BJ (cell line): ENCODE results near the gene WWP2. TPM values are rescaled to one million over a fixed set of nuclear protein-coding genes. Genes with fewer than 3 reads are reported as not detected.

Experiments
- CTCF ChIA-PET: fragments of 350-600 bp; formaldehyde crosslinking; extraction: SDS; loops from one replicate; lab custom pipeline; 2021; ENCODE audit warnings: antibody characterized with exemption, inconsistent platforms; lab: Yijun Ruan, JAX
- POLR2A ChIA-PET: fragments of 300-600 bp; sonication (Branson Sonifier 250); formaldehyde crosslinking; extraction: SDS; loops from one replicate; lab custom pipeline; 2021; ENCODE audit warnings: antibody characterized with exemption; lab: Charles Lee
- DNase-seq: peaks from one replicate; pipeline ENCODE4 v3.0.0-alpha.2; 2011; ENCODE audit warnings: low read depth
- H3K27me3 ChIP-seq: 2 replicates; pipeline ENCODE4 v1.6.0; 2011; ENCODE audit warnings: low read length; ENCODE audit not compliant: control insufficient read depth, insufficient read depth
- H3K36me3 ChIP-seq: 2 replicates; pipeline ENCODE4 v1.5.1; 2011; ENCODE audit warnings: low read length; ENCODE audit not compliant: control insufficient read depth, insufficient read depth
- H3K4me3 ChIP-seq: 2 replicates; pipeline ENCODE4 v1.5.1; 2011; ENCODE audit warnings: low read depth, mild to moderate bottlenecking, control low read depth, low read length
- CTCF ChIP-seq: IDR thresholded peaks from 2 replicates; pipeline ENCODE4 v1.5.1; 2011; ENCODE audit warnings: low read depth, mild to moderate bottlenecking, control low read depth, inconsistent platforms, low read length, moderate library complexity; ENCODE audit not compliant: insufficient read depth
- polyA plus RNA-seq: library from polyadenylated mRNA; depleted of rRNA; stranded (reverse); fragments of >200 nt; gene quantifications from 2 replicates; pipeline ENCODE4 v1.2.3, GENCODE V29; 2011

Gene WWP2
- polyA plus RNA-seq, 1 experiment, result 16.8 TPM

GRCh38 chr16:69863401-69864281, 101.5 kb downstream of the WWP2 start:
- no peak for TF ChIP-seq CTCF
- Histone ChIP-seq H3K27me3 (no peaks in the 10 kb centered on the region), H3K4me3 (no peak overlapping the region), H3K36me3 (no peaks in the 10 kb centered on the region)
- DNase-seq, result no peak
- ChIA-PET POLR2A (no interaction called here), CTCF (no interaction called here)

- no peaks in the 10 kb centered on the region for H3K27me3 ChIP-seq
- no peaks in the 10 kb centered on the region for H3K36me3 ChIP-seq
- no peak overlapping the region for H3K4me3 ChIP-seq
- CTCF ChIA-PET, result no interaction called here
- POLR2A ChIA-PET, result interaction anchor here (0.7 kb wide), 1 partner anchor 67 kb away, joined by 7 read pairs; no protein-coding TSS in a partner anchor
- TF ChIP-seq CTCF, result no peak
- DNase-seq, result no peak
These were observed 103.6 kb downstream of the WWP2 start for GRCh38 chr16:69865701-69866100.

- peaks cover 2% of the 10 kb centered on the region for H3K36me3 ChIP-seq
- POLR2A ChIA-PET, result no interaction called here
- no peak overlapping the region for H3K4me3 ChIP-seq
- no peak for TF ChIP-seq CTCF
- DNase-seq, result no peak
- CTCF ChIA-PET, result interaction anchor here (1.1 to 1.9 kb wide), 3 partner anchors 9 to 62 kb away, joined by 3 to 7 read pairs (median 5); no protein-coding TSS in a partner anchor
- no peaks in the 10 kb centered on the region for H3K27me3 ChIP-seq
These were observed 105.8 kb downstream of the WWP2 start for GRCh38 chr16:69867784-69868560.

- Histone ChIP-seq H3K27me3 (no peaks in the 10 kb centered on the region), H3K4me3 (no peak overlapping the region), H3K36me3 (peaks cover 4% of the 10 kb centered on the region)
- no peak for TF ChIP-seq CTCF
- CTCF ChIA-PET, result interaction anchor here (1.8 kb wide), 1 partner anchor 10 kb away, joined by 7 read pairs; no protein-coding TSS in a partner anchor
- DNase-seq, result no peak
- POLR2A ChIA-PET, result no interaction called here
These were observed 108.6 kb downstream of the WWP2 start for GRCh38 chr16:69870761-69871160.

- CTCF ChIA-PET, result interaction anchor here (1.8 kb wide), 1 partner anchor 9 kb away, joined by 7 read pairs; no protein-coding TSS in a partner anchor
- TF ChIP-seq CTCF, result no peak
- no peaks in the 10 kb centered on the region for H3K27me3 ChIP-seq
- no peak overlapping the region for H3K4me3 ChIP-seq
- POLR2A ChIA-PET, result no interaction called here
- no peak for DNase-seq
- peaks cover 4% of the 10 kb centered on the region for H3K36me3 ChIP-seq
These were observed 109.6 kb downstream of the WWP2 start for GRCh38 chr16:69871708-69872107.
